ENCODE measurements around the gene PRKN.

Gene PRKN

GRCh38 chr6:162369091-162369490, 358.5 kb downstream of the PRKN start:
- no peak for DNase-seq

GRCh38 chr6:162364488-162364887, 363.1 kb downstream of the PRKN start:
- DNase-seq = no peak

- DNase-seq = no peak
Observed at GRCh38 chr6:162363757-162364156, 363.8 kb downstream of the PRKN start.

- no peak for DNase-seq
Observed at GRCh38 chr6:162360901-162361567, 366.5 kb downstream of the PRKN start.

- DNase-seq = no peak
Observed at GRCh38 chr6:162358625-162359024, 368.9 kb downstream of the PRKN start.

- DNase-seq = no peak
Observed at GRCh38 chr6:162345051-162345511, 382.5 kb downstream of the PRKN start.

GRCh38 chr6:162344646-162345010, 382.9 kb downstream of the PRKN start:
- DNase-seq = no peak

- no peak for DNase-seq
Observed at GRCh38 chr6:162343936-162344645, 383.5 kb downstream of the PRKN start.

GRCh38 chr6:162343198-162343935, 384.2 kb downstream of the PRKN start:
- DNase-seq = no peak

- DNase-seq = no peak
Observed at GRCh38 chr6:162337412-162337811, 390.2 kb downstream of the PRKN start.

GRCh38 chr6:162336359-162336758, 391.2 kb downstream of the PRKN start:
- no peak for DNase-seq

GRCh38 chr6:162332365-162332764, 395.2 kb downstream of the PRKN start:
- DNase-seq = no peak

GRCh38 chr6:162331911-162332310, 395.7 kb downstream of the PRKN start:
- no peak for DNase-seq

- DNase-seq = no peak
Observed at GRCh38 chr6:162325826-162326225, 401.7 kb downstream of the PRKN start.

- DNase-seq = no peak
Observed at GRCh38 chr6:162325051-162325450, 402.5 kb downstream of the PRKN start.

- no peak for DNase-seq
Observed at GRCh38 chr6:162315291-162315690, 412.3 kb downstream of the PRKN start.

GRCh38 chr6:162313922-162314660, 413.5 kb downstream of the PRKN start:
- no peak for DNase-seq

GRCh38 chr6:162307865-162308264, 419.7 kb downstream of the PRKN start:
- DNase-seq = no peak

- no peak for DNase-seq
Observed at GRCh38 chr6:162306616-162307015, 420.9 kb downstream of the PRKN start.

- DNase-seq = no peak
Observed at GRCh38 chr6:162301128-162301527, 426.4 kb downstream of the PRKN start.

GRCh38 chr6:162294029-162294428, 433.5 kb downstream of the PRKN start:
- DNase-seq = no peak

GRCh38 chr6:162292915-162293314, 434.7 kb downstream of the PRKN start:
- no peak for DNase-seq

- DNase-seq = no peak
Observed at GRCh38 chr6:162290846-162291465, 436.6 kb downstream of the PRKN start.
